GM12891 (cell line): ENCODE measurements around the gene SMPD1.
A peak's percentile ranks its signal among the peaks of the same experiment; 100 is the strongest.

Experiments used
- DNase-seq: peaks from one replicate; pipeline ENCODE4 v3.0.0; 2011; ENCODE audit warnings: low spot score; ENCODE audit not compliant: insufficient read length
- FAIRE-seq: peaks from 2 replicates; lab custom pipeline; 2011; peaks lifted over from hg19 to GRCh38; lab: Jason Lieb, UNC
- PAX5 ChIP-seq: IDR thresholded peaks from 2 replicates; pipeline ENCODE4 v1.6.1; 2011; ENCODE audit warnings: low read length, moderate library complexity, mild to moderate bottlenecking; ENCODE audit not compliant: insufficient read depth, severe bottlenecking
- POLR2A ChIP-seq: IDR thresholded peaks from 2 replicates; pipeline ENCODE4 v1.6.1; 2011; ENCODE audit warnings: low read depth, low read length, control low read depth
- POLR2AphosphoS5 ChIP-seq: IDR thresholded peaks from 2 replicates; pipeline ENCODE4 v1.6.1; 2011; ENCODE audit warnings: low read depth, low read length, control low read depth
- POU2F2 ChIP-seq: IDR thresholded peaks from 2 replicates; pipeline ENCODE4 v1.6.1; 2011; ENCODE audit warnings: low read depth, mild to moderate bottlenecking, control low read depth, low read length, moderate library complexity
- SPI1 ChIP-seq: IDR thresholded peaks from 2 replicates; pipeline ENCODE4 v1.6.1; 2011; ENCODE audit warnings: low read depth, low read length, control low read depth
- TAF1 ChIP-seq: IDR thresholded peaks from 2 replicates; pipeline ENCODE4 v1.6.1; 2011; ENCODE audit warnings: low read depth, low read length, control low read depth

Gene SMPD1

GRCh38 chr11:6362185-6362872 lies 27.9 kb upstream of the SMPD1 start:
- FAIRE-seq (no peak), DNase-seq (no peak)
- TF ChIP-seq PAX5 (no peak), TAF1 (no peak)

GRCh38 chr11:6362873-6363678 lies 27.2 kb upstream of the SMPD1 start:
- FAIRE-seq: peak; percentile 95
- no peak for TF ChIP-seq PAX5
- 0 out of 2 replicates have a peak, but pooled peaks have one; percentile 13 for TF ChIP-seq POU2F2
- peak; percentile 46 for DNase-seq

- TF ChIP-seq POLR2A (no peak), POLR2AphosphoS5 (no peak), TAF1 (no peak), PAX5 (no peak), POU2F2 (no peak), SPI1 (no peak)
- DNase-seq (no peak), FAIRE-seq (no peak)
Observed at GRCh38 chr11:6365659-6366058, 24.6 kb upstream of the SMPD1 start.

GRCh38 chr11:6371825-6372224 lies 18.4 kb upstream of the SMPD1 start:
- no peak for FAIRE-seq
- no peak for DNase-seq

GRCh38 chr11:6377902-6378639 lies 12.2 kb upstream of the SMPD1 start:
- no peak for DNase-seq
- TF ChIP-seq TAF1: no peak
- no peak for TF ChIP-seq POLR2AphosphoS5
- TF ChIP-seq SPI1: 0 out of 2 replicates have a peak, but pooled peaks have one; percentile 14
- TF ChIP-seq POLR2A: no peak

More at GRCh38 chr11:6371825-6372224, 18.4 kb upstream of the SMPD1 start:
- no peak for TF ChIP-seq POU2F2
- no peak for TF ChIP-seq SPI1
- TF ChIP-seq TAF1: no peak
- TF ChIP-seq POLR2AphosphoS5: no peak
- TF ChIP-seq PAX5: no peak
- TF ChIP-seq POLR2A: no peak

GRCh38 chr11:6378640-6378989 lies 11.7 kb upstream of the SMPD1 start:
- TF ChIP-seq TAF1 (no peak), PAX5 (no peak), POU2F2 (no peak), POLR2AphosphoS5 (no peak), POLR2A (no peak), SPI1 (no peak)
- DNase-seq: no peak
- FAIRE-seq: no peak

More at GRCh38 chr11:6377902-6378639, 12.2 kb upstream of the SMPD1 start:
- peak; percentile 67 for FAIRE-seq

- FAIRE-seq (no peak), DNase-seq (no peak)
- no peak for TF ChIP-seq POLR2AphosphoS5
- TF ChIP-seq PAX5: no peak
- no peak for TF ChIP-seq TAF1
- TF ChIP-seq SPI1: no peak
- TF ChIP-seq POU2F2: no peak
Observed at GRCh38 chr11:6385046-6385777, 5.1 kb upstream of the SMPD1 start.

- TF ChIP-seq POU2F2 (no peak), POLR2AphosphoS5 (no peak), TAF1 (no peak), SPI1 (no peak)
- DNase-seq (no peak), FAIRE-seq (no peak)
Observed at GRCh38 chr11:6387811-6388599, 2.3 kb upstream of the SMPD1 start.

GRCh38 chr11:6388748-6389147 lies 1.5 kb upstream of the SMPD1 start:
- DNase-seq: no peak
- TF ChIP-seq PAX5: no peak
- no peak for TF ChIP-seq SPI1
- no peak for TF ChIP-seq POLR2AphosphoS5
- no peak for TF ChIP-seq POLR2A
- TF ChIP-seq POU2F2: no peak
- no peak for TF ChIP-seq TAF1
- no peak for FAIRE-seq
